Gastroesophageal sphincter (tissue), 3 donors: ENCODE data around the gene RMI2.

ENCODE experiments used
- EP300 ChIP-seq: sonication (generic); formaldehyde crosslinking; IDR thresholded peaks from one replicate; pipeline ENCODE4 v1.6.1; 2017; ENCODE audit warnings: antibody characterized with exemption, mild to moderate bottlenecking
- POLR2A ChIP-seq, 2 donors: fragments of 450-650 bp; IDR thresholded peaks; one replicate each; pipeline ENCODE4 v1.6.1; 2017; ENCODE audit warnings: antibody characterized with exemption in 2 of 2, mild to moderate bottlenecking in 2 of 2, moderate library complexity in 1 of 2
- TF ChIP-seq, protein P1 (sequence below), 4 experiments: fragments of 200-600 bp in 2 of 4; fragments of 450-650 bp in 2 of 4; sonication (generic) in 1 of 4; IDR thresholded peaks; one replicate each; pipeline ENCODE4 v1.5.1; 2017 to 2019; ENCODE audit warnings: antibody characterized with exemption in 4 of 4, mild to moderate bottlenecking in 2 of 4, moderate library complexity in 2 of 4

DNA sequence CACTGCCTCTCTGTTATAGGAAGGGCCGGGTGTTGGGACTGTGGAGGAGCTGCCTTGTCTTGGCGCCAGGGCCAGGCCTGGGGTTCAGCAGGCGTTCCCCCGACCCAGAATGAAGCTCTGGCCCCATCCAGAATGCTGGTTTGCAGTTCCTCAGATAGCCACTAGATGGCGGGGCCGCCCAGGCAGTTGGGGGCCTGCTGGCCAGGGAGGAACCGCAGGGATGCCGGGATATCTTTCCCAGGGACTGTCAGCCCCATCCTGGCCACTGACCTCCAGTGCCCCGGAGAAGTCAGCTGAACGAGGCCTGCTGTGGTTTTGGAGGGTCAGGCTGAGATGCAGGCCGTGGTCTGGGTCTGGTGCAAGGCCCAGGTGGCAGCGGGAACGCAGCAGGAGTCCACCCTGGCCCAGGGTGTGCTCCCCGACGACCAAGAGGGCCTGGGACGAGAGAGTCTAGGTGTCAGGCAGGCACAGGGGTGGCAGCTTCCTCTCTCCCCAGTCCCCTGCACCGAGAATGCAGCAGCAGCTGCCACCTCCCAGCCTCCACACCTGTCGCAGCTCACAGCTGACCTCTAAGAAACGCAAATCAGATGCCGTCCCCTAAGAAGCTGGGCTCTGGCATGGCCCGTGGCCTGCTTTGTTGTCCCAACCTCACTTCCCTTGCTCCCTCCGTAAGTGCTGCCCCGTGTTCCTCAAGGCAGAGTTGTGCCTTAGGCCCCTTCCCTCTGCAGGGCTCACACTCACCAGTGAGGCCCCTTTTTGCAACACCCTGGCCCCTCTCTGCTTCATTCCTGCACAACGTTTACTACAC lies 51.2 kb downstream of the RMI2 start:
- peak in 1 of 2 donors; percentile 19 for TF ChIP-seq POLR2A (IDR thresholded peaks at IDR 0.05)
- TF ChIP-seq, protein P1, sequence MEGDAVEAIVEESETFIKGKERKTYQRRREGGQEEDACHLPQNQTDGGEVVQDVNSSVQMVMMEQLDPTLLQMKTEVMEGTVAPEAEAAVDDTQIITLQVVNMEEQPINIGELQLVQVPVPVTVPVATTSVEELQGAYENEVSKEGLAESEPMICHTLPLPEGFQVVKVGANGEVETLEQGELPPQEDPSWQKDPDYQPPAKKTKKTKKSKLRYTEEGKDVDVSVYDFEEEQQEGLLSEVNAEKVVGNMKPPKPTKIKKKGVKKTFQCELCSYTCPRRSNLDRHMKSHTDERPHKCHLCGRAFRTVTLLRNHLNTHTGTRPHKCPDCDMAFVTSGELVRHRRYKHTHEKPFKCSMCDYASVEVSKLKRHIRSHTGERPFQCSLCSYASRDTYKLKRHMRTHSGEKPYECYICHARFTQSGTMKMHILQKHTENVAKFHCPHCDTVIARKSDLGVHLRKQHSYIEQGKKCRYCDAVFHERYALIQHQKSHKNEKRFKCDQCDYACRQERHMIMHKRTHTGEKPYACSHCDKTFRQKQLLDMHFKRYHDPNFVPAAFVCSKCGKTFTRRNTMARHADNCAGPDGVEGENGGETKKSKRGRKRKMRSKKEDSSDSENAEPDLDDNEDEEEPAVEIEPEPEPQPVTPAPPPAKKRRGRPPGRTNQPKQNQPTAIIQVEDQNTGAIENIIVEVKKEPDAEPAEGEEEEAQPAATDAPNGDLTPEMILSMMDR (IDR thresholded peaks at IDR 0.05), result peak in 2 of 4 experiments; percentile 98
- TF ChIP-seq EP300, result no peak
